SK-N-MC (cell line): ENCODE data around the gene DZIP1L.
A peak's percentile ranks its signal among the peaks of the same experiment; 100 is the strongest.
"Not testable (repeated sequence)": the region's sequence is repeated elsewhere in the genome, so short reads cannot be mapped to it uniquely, and the experiment has no call there.

Experiments
- DNase-seq: peaks from one replicate; pipeline ENCODE4 v3.0.0-alpha.2; 2011; ENCODE audit warnings: low read depth, low spot score
- H3K27ac ChIP-seq: fragments of 200-600 bp; sonication (generic); 2 replicates; pipeline ENCODE4 v1.5.1; 2016; ENCODE audit warnings: mixed run types
- H3K36me3 ChIP-seq: fragments of 200-600 bp; sonication (generic); 2 replicates; pipeline ENCODE4 v1.6.1; 2017; ENCODE audit warnings: antibody characterized with exemption, low read length, mixed read lengths; ENCODE audit not compliant: insufficient read depth
- H3K4me3 ChIP-seq: fragments of 200-600 bp; sonication (generic); 2 replicates; pipeline ENCODE4 v1.5.1; 2016
- H3K9ac ChIP-seq: fragments of 200-600 bp; sonication (generic); 2 replicates; pipeline ENCODE4 v1.8.0; 2017; ENCODE audit warnings: mixed run types, mixed read lengths; ENCODE audit not compliant: insufficient read length
- H3K9me3 ChIP-seq: fragments of 200-600 bp; sonication (generic); 2 replicates; pipeline ENCODE4 v1.6.1; 2017; ENCODE audit warnings: low read depth, mild to moderate bottlenecking, antibody characterized with exemption, low read length, moderate library complexity, mixed read lengths
- EZH2 ChIP-seq: fragments of 200-600 bp; sonication (generic); IDR thresholded peaks from one replicate; pipeline ENCODE4 v1.6.1; 2017; ENCODE audit warnings: antibody characterized with exemption
- FOXP2 ChIP-seq: optimal IDR thresholded peaks from 2 replicates; pipeline ENCODE3; 2011; ENCODE audit warnings: mild to moderate bottlenecking, moderate library complexity; ENCODE audit not compliant: insufficient read depth; ENCODE audit errors: extremely low read length, control extremely low read depth
- POLR2AphosphoS5 ChIP-seq: IDR thresholded peaks from 2 replicates; pipeline ENCODE4 v1.6.1; 2012; ENCODE audit warnings: mild to moderate bottlenecking, low read depth, low read length, borderline replicate concordance

Gene DZIP1L, protein sequence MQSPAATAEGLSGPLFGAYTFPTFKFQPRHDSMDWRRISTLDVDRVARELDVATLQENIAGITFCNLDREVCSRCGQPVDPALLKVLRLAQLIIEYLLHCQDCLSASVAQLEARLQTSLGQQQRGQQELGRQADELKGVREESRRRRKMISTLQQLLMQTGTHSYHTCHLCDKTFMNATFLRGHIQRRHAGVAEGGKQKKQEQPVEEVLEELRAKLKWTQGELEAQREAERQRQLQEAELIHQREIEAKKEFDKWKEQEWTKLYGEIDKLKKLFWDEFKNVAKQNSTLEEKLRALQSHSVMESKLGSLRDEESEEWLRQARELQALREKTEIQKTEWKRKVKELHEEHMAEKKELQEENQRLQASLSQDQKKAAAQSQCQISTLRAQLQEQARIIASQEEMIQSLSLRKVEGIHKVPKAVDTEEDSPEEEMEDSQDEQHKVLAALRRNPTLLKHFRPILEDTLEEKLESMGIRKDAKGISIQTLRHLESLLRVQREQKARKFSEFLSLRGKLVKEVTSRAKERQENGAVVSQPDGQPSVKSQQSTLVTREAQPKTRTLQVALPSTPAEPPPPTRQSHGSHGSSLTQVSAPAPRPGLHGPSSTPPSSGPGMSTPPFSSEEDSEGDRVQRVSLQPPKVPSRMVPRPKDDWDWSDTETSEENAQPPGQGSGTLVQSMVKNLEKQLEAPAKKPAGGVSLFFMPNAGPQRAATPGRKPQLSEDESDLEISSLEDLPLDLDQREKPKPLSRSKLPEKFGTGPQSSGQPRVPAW

DNA sequence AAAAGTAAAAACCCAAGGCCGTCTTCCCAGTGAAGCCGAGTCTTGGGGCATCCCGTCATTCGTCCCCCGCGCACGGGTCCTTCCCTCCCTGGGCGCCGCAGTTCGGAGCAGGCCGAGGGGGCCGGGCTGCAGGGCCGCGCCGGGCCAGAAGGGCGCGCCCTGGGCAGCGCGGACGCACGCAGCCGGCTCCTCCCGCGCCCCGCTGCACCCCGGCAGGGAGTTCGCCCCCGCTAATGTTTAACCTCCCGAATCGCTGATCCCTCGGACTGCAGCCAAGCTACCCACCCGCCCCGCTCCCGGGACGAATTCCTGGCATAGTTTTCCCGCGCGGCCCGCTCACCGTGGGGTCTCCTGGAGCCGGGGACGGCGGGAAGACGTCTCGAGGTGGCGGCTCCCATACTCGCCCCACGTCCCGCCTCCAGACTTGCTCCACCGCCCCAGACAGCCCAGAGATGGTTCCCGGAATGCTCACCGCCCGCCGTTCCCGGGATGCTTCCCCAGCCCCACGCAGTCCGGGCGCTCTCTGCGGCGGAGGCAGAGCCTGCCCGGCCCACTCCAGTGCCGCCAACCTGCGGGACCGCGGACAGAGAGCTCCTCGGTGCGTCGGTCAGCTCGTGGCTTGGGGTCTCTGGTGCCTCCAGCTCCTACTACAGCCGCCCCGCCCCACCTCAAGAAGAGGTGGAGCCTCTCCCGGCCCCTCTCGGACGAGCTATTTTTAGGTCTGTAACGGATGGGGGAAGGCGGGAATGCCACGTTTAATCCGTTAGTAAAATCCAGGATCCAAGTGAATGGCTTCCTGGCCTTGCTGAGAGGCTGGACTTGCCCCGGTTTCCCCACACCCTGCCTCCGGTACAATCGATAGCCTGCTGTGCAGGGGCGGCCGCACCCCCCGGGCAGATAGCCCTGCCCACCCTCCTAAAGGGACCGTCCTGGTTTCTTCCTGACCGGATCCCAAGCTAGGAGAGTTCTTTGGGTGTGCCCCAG lies at the start of gene DZIP1L:
Gene DZIP1L (minus strand): TSS at position 621 of the 984 bp plus-strand sequence. CDS start 11,637 bp downstream, outside the sequence.
- H3K36me3 ChIP-seq: no peaks in the 10 kb centered on the region
- DNase-seq: no peak
- peak within 1 kb of the TSS; percentile 51; the same call in 1 of the 2 replicates for H3K27ac ChIP-seq
- H3K9ac ChIP-seq: peak within 1 kb of the TSS; percentile 87
- no peak for TF ChIP-seq EZH2
- peak; percentile 46; the same call in 1 of the 2 replicates for TF ChIP-seq POLR2AphosphoS5
- no peak for TF ChIP-seq FOXP2
- H3K9me3 ChIP-seq: no peaks in the 10 kb centered on the region
- H3K4me3 ChIP-seq: peak within 1 kb of the TSS; percentile 97

- H3K4me3 ChIP-seq: no peak overlapping the region
- no peak overlapping the region for H3K27ac ChIP-seq
- no peak overlapping the region for H3K9ac ChIP-seq
- peaks cover 93% of the 10 kb centered on the region for H3K36me3 ChIP-seq
- H3K9me3 ChIP-seq: no peaks in the 10 kb centered on the region
- TF ChIP-seq FOXP2 (no peak), POLR2AphosphoS5 (no peak), EZH2 (no peak)
- no peak for DNase-seq
These were observed 49.7 kb upstream of the DZIP1L start for GRCh38 chr3:138165061-138165460.

DNA sequence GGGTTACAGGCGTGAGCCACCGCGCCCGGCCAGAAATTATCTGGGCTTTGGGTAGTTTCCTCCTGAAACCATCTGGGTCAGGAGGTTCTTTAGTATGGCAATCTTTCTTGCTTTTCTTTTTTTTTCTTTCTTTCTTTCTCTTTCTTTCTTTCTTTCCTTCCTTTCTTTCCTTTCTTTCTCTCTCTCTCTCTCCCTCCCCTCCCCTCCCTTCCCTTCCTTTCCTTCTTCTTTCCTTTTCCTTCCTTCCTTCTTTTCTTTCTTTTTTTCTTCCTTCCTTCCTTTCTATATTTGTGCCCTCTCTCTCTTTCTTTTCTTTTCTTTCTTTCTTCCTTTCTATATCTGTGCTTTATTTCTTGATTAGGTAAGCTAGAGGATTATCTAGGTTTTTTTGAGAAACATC lies 42.3 kb upstream of the DZIP1L start:
- no peaks in the 10 kb centered on the region for H3K9me3 ChIP-seq

DNA sequence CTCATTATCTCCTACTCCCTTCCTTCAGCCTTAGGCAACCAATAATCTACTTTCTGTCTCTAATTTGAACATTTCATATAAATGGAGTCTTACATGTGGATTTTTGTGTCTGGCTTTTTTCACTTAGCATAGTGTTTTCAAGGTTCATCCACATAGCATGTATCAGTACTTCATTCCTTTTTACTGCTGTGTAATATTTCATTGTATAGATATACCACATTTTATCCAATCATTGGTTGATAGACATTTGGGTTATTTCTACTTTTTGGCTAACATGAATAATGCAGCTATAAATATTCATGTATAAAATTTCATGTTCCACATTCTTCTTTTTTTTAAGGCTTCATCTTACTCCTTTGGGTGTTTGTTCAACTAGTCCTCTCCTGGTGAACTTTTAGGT lies 39.1 kb upstream of the DZIP1L start:
- TF ChIP-seq FOXP2 (no peak), POLR2AphosphoS5 (no peak), EZH2 (no peak)

More for the DNA sequence above, 42.3 kb upstream of the DZIP1L start:
- Histone ChIP-seq H3K9ac (no peak overlapping the region), H3K27ac (no peak overlapping the region), H3K36me3 (peaks cover 26% of the 10 kb centered on the region), H3K4me3 (no peak overlapping the region)
- DNase-seq: no peak
- no peak for TF ChIP-seq FOXP2
- no peak for TF ChIP-seq EZH2
- no peak for TF ChIP-seq POLR2AphosphoS5

DNA sequence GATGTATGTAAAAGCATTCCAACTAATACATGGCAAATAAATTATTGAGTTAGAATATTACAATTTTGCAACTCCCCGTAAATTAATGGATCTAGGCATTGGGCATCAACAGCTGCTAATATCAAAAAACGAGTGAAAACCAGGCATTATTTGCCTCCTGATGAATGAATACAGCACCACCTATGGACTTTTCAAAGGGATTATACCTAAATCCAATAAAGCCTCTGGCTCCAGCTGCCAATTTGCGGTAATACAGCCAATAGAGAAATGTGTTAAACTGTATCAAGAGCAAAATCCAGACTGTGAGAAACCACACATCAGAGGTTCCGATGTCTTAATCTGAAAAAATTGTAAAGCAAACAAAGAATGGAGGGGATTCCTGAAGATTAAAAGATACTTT lies 33.1 kb upstream of the DZIP1L start:
- no peak overlapping the region for H3K4me3 ChIP-seq
- no peaks in the 10 kb centered on the region for H3K36me3 ChIP-seq
- no peak overlapping the region for H3K9ac ChIP-seq
- H3K27ac ChIP-seq: no peak overlapping the region
- DNase-seq: no peak
- TF ChIP-seq POLR2AphosphoS5: no peak
- no peak for TF ChIP-seq FOXP2
- TF ChIP-seq EZH2: no peak
- H3K9me3 ChIP-seq: no peaks in the 10 kb centered on the region

More for the DNA sequence above, 39.1 kb upstream of the DZIP1L start:
- no peaks in the 10 kb centered on the region for H3K9me3 ChIP-seq
- DNase-seq: no peak
- H3K27ac ChIP-seq: no peak overlapping the region
- no peaks in the 10 kb centered on the region for H3K36me3 ChIP-seq
- H3K4me3 ChIP-seq: no peak overlapping the region
- no peak overlapping the region for H3K9ac ChIP-seq

- not testable (repeated sequence) for H3K27ac ChIP-seq, H3K9me3 ChIP-seq, H3K9ac ChIP-seq, H3K36me3 ChIP-seq, DNase-seq, H3K4me3 ChIP-seq
These were observed 26.8 kb upstream of the DZIP1L start for GRCh38 chr3:138142181-138142580.

DNA sequence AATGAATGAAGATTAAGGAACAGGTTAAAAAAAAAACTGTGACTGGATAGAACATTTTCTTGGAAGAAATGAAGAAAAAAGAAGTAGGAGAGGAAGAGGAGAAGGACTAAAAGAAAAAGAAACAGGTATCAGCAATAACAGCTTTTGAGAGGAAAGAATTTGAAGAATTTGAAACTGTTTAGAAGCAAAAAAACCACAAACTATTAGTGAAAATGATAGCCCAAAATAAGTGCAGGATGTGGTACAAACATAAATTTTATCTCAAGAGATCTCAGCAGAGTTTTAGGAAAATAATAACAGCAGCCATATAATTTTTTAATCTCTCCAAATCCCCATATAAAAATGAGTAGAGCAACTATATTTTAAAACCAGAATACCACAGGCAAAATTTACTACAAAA lies 25.5 kb upstream of the DZIP1L start:
- no peak overlapping the region for H3K9ac ChIP-seq
- TF ChIP-seq EZH2 (no peak), POLR2AphosphoS5 (no peak), FOXP2 (no peak)
- H3K9me3 ChIP-seq: no peaks in the 10 kb centered on the region
- no peaks in the 10 kb centered on the region for H3K36me3 ChIP-seq
- H3K27ac ChIP-seq: no peak overlapping the region
- no peak for DNase-seq
- no peak overlapping the region for H3K4me3 ChIP-seq

GRCh38 chr3:138139691-138140090 lies 24.3 kb upstream of the DZIP1L start:
- DNase-seq: no peak
- no peak overlapping the region for H3K9ac ChIP-seq
- TF ChIP-seq POLR2AphosphoS5 (no peak), FOXP2 (no peak), EZH2 (no peak)

More at GRCh38 chr3:138139691-138140090, 24.3 kb upstream of the DZIP1L start:
- no peaks in the 10 kb centered on the region for H3K9me3 ChIP-seq
- no peak overlapping the region for H3K4me3 ChIP-seq
- no peak overlapping the region for H3K27ac ChIP-seq
- H3K36me3 ChIP-seq: no peaks in the 10 kb centered on the region
